Bronchial epithelial cell (primary cell): ENCODE measurements around the gene ZDHHC19. TPM values are rescaled to one million over a fixed set of nuclear protein-coding genes. Genes with fewer than 3 reads are reported as not detected.
A peak's percentile ranks its signal among the peaks of the same experiment; 100 is the strongest.
"Not testable (repeated sequence)": the region's sequence is repeated elsewhere in the genome, so short reads cannot be mapped to it uniquely, and the experiment has no call there.

Source experiments
- DNase-seq: peaks from one replicate; pipeline ENCODE4 v3.0.0-alpha.2; 2010; ENCODE audit warnings: low read depth
- FAIRE-seq: peaks from 2 replicates; lab custom pipeline; 2011; peaks lifted over from hg19 to GRCh38; lab: Jason Lieb, UNC
- H3K27me3 ChIP-seq: 2 replicates; pipeline ENCODE4 v1.5.1; 2011; ENCODE audit warnings: low read length; ENCODE audit not compliant: control insufficient read depth, insufficient read depth
- H3K36me3 ChIP-seq: 2 replicates; pipeline ENCODE4 v1.5.1; 2011; ENCODE audit warnings: low read length; ENCODE audit not compliant: control insufficient read depth, insufficient read depth
- H3K4me3 ChIP-seq: 2 replicates; pipeline ENCODE4 v1.5.1; 2011; ENCODE audit warnings: mild to moderate bottlenecking, low read depth, low read length, control low read depth
- total RNA-seq: library from RNA; depleted of rRNA; stranded (reverse); fragments of >200 nt; gene quantifications from 2 replicates; pipeline ENCODE4 v1.2.1, GENCODE V29; 2014
- TF ChIP-seq, protein P1 (sequence below): IDR thresholded peaks from 2 replicates; pipeline ENCODE4 v1.5.1; 2011; ENCODE audit warnings: mild to moderate bottlenecking, moderate library complexity, low read length, control low read depth, inconsistent platforms; ENCODE audit not compliant: insufficient read depth, severe bottlenecking

Gene ZDHHC19
- total RNA-seq, 1 donor from 2014 or later, result not detected

DNA sequence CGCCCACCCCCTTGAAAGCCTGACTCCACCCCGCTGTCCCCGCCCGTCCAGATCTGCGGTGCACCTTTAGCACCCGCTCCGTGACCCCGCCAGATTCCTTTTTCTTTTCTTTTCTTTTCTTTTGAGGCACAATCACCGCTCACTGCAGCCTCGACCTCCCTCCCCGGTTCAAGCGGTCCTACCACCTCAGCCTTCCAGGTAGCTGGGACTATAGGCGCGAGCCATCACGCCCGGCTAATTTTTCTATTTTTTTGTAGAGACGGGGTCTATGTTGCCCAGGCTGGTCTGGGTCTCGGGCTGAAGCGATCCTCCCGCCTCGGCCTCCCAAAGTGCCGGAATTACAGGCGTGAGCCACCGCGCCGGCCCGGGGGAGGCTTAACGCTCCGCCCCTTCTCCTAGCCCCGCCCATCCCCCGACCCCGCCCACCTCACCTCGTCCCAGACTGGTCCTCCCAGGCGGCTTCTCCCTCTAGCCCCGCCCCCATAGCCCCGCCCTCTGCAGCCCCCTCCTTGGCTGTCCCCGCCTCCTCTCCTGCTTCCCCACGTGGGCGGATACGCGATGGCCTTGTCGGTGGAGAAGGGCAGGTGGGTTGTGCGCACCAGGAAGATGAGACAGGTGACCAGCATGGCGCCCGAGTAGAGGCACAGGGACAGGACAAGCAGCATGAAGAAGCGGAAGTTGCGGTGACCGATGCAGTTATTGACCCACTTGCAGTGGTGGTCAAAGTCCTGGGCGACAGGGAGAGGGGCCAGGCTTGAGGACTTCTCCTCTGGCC, 3.2 kb downstream of the ZDHHC19 start:
- H3K27me3 ChIP-seq, result no peaks in the 10 kb centered on the region
- TF ChIP-seq, protein P1, sequence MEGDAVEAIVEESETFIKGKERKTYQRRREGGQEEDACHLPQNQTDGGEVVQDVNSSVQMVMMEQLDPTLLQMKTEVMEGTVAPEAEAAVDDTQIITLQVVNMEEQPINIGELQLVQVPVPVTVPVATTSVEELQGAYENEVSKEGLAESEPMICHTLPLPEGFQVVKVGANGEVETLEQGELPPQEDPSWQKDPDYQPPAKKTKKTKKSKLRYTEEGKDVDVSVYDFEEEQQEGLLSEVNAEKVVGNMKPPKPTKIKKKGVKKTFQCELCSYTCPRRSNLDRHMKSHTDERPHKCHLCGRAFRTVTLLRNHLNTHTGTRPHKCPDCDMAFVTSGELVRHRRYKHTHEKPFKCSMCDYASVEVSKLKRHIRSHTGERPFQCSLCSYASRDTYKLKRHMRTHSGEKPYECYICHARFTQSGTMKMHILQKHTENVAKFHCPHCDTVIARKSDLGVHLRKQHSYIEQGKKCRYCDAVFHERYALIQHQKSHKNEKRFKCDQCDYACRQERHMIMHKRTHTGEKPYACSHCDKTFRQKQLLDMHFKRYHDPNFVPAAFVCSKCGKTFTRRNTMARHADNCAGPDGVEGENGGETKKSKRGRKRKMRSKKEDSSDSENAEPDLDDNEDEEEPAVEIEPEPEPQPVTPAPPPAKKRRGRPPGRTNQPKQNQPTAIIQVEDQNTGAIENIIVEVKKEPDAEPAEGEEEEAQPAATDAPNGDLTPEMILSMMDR, result no peak
- peak overlapping the region; percentile 28 for H3K4me3 ChIP-seq
- FAIRE-seq (no peak), DNase-seq (no peak)
- no peaks in the 10 kb centered on the region for H3K36me3 ChIP-seq

DNA sequence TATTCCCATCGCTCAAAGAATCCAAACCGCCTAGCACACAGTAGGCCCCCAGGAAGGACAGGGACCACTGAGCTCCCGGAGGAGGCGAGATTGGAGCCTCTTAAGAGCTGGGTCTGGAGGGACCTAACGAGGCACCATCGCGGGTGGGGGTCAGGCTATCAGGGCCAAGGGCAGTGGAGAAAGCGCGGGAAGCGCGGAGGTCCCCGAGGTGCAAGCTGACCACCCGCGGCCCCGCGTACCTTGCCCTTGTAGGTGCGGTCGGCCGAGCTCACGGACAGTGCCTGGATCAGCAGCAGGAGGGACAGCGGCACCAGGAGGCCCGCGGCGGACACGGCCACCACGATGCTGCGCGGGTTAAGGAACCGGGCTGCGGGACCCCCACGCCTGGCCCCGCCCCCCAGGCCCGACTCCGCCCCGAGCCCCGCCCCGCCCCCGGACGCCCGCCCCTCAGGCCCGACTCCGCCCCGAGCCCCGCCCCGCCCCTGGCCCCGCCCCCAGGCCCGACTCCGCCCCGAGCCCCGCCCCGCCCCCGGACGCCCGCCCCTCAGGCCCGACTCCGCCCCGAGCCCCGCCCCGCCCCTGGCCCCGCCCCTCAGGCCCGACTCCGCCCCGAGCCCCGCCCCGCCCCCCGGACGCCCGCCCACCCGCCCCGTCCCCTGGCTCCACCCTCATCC, 3.9 kb downstream of the ZDHHC19 start:
- H3K4me3 ChIP-seq, result peak overlapping the region; percentile 24
- FAIRE-seq, result no peak
- no peak for DNase-seq
- no peaks in the 10 kb centered on the region for H3K36me3 ChIP-seq
- TF ChIP-seq, protein P1, result no peak
- H3K27me3 ChIP-seq, result no peaks in the 10 kb centered on the region

DNA sequence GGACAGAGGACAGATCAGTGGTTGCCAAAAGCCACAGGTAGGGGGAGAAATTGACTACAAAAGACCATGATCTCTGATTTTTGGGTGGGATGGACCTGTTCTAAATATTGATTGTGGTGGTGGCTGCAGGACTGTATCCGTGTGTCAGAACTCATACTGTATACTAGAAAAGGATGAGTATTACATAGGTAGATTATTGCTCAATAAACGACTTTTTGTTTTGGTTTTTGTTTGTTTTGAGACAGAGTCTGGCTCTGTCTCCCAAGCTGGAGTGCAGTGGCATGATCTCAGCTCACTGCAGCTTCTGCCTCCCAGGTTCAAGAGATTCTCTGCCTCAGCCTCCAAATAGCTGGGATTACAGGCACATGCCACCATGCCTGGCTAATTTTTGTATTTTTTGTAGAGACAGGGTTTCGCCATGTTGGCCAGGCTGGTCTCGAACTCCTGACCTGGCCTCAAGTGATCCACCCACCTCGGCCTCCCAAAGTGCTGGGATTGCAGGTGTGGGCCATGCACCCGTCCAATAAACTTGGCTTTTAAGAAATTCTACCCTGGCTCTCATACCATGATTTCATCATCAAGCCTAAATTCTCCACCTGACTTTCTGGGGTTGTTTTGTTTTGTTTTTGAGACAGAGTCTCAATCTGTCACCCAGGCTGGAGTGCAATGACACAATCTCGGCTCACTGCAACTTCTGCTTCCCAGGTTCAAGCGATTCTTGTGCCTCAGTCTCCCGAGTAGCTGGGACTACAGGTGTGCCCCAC, 5.6 kb downstream of the ZDHHC19 start:
- FAIRE-seq, H3K4me3 ChIP-seq, H3K36me3 ChIP-seq, H3K27me3 ChIP-seq: not testable (repeated sequence)
- DNase-seq, result peak; percentile 23

- DNase-seq (no peak), FAIRE-seq (no peak)
- no peak overlapping the region for H3K4me3 ChIP-seq
- TF ChIP-seq, protein P1, result no peak
- H3K27me3 ChIP-seq, result no peaks in the 10 kb centered on the region
- no peaks in the 10 kb centered on the region for H3K36me3 ChIP-seq
These were observed 7.4 kb downstream of the ZDHHC19 start for GRCh38 chr3:196203846-196204245.

DNA sequence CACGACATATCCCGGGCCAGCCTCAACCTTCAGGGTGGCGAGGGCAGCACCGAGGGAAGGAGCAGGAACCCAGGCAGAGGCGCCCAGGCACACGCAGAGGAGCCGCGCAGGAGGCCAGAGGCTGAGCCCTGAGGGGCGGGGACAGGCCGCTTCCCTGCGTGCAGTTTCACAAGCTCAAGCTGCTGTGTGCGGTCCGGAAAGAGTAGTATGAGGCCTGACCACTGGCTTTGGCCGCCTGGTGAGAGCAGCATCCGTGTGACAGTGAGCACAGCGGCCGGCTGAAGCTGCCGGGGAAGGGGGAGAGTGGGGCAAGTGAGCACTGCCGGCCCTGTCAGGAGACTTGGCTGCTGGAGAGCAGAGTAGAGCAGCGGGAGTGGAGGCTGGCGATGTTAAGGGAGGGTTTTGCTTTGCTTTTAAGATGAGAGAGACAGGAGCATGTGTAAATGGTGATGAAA, 8.7 kb downstream of the ZDHHC19 start:
- TF ChIP-seq, protein P1, result no peak

More for the DNA sequence above, 8.7 kb downstream of the ZDHHC19 start:
- Histone ChIP-seq H3K4me3 (no peak overlapping the region), H3K27me3 (no peaks in the 10 kb centered on the region), H3K36me3 (no peaks in the 10 kb centered on the region)
- no peak for FAIRE-seq
- no peak for DNase-seq
